Suprapubic skin (tissue), 4 donors: ENCODE data around the gene MOB4. TPM values are rescaled to one million over a fixed set of nuclear protein-coding genes. Genes with fewer than 3 reads are reported as not detected.

Experiments used
- DNase-seq, 2 donors: peaks; one replicate each; pipeline ENCODE4 v3.0.0-alpha.2; 2019; ENCODE audit warnings: low spot score in 2 of 2
- H3K27ac ChIP-seq: fragments of 200-600 bp; sonication (generic); one replicate; pipeline ENCODE4 v1.5.1; 2019
- H3K27me3 ChIP-seq: fragments of 200-600 bp; sonication (generic); one replicate; pipeline ENCODE4 v1.5.1; 2019
- H3K36me3 ChIP-seq: fragments of 200-600 bp; sonication (generic); one replicate; pipeline ENCODE4 v1.5.1; 2019
- H3K4me1 ChIP-seq: fragments of 200-600 bp; sonication (generic); one replicate; pipeline ENCODE4 v1.5.1; 2019
- H3K4me3 ChIP-seq: fragments of 200-600 bp; sonication (generic); one replicate; pipeline ENCODE4 v1.5.1; 2019; ENCODE audit warnings: mild to moderate bottlenecking
- H3K9me3 ChIP-seq: fragments of 200-600 bp; sonication (generic); one replicate; pipeline ENCODE4 v1.5.1; 2019
- CTCF ChIP-seq, 2 donors: fragments of 200-600 bp in 1 of 2; fragments of 450-650 bp in 1 of 2; sonication (generic) in 1 of 2; IDR thresholded peaks; one replicate each; pipeline ENCODE4 v1.5.1; 2016 to 2019; ENCODE audit warnings: antibody characterized with exemption in 2 of 2, mild to moderate bottlenecking in 1 of 2, moderate library complexity in 1 of 2
- POLR2A ChIP-seq, 2 donors: fragments of 450-650 bp; IDR thresholded peaks; one replicate each; pipeline ENCODE4 v1.6.1; 2017; ENCODE audit warnings: antibody characterized with exemption in 2 of 2, mild to moderate bottlenecking in 2 of 2, moderate library complexity in 2 of 2
- POLR2AphosphoS5 ChIP-seq, 3 donors: sonication (generic); formaldehyde crosslinking; IDR thresholded peaks; one replicate each; pipeline ENCODE4 v1.6.1; 2017; ENCODE audit warnings: antibody characterized with exemption in 3 of 3
- WGBS: methylation state at CpG from one replicate; pipeline ENCODE4 v1.1.5; 2018; 5-methylcytosine and 5-hydroxymethylcytosine counted together
- total RNA-seq, 4 donors: library from RNA; depleted of rRNA; stranded (reverse); fragments of >200 nt; gene quantifications; one replicate each; pipeline ENCODE4 v1.1.0, GENCODE V29; 2016

MOB4 gene
- total RNA-seq, 4 donors from 2014 or later, result 17.8 to 30.4 (median 22.6) TPM

- Histone ChIP-seq H3K4me1 (peaks cover 5% of the 10 kb centered on the region), H3K4me3 (no peak overlapping the region), H3K9me3 (no peaks in the 10 kb centered on the region), H3K27ac (no peak overlapping the region), H3K27me3 (no peaks in the 10 kb centered on the region), H3K36me3 (no peaks in the 10 kb centered on the region)
- no peak for DNase-seq
- 97% methylated on average over 5 of the region's 5 CpGs for WGBS
- TF ChIP-seq CTCF (IDR thresholded peaks at IDR 0.05) (no peak), POLR2A (IDR thresholded peaks at IDR 0.05) (no peak)
These were observed 84.4 kb downstream of the MOB4 start for GRCh38 chr2:197600306-197600705.

- Histone ChIP-seq H3K9me3 (no peaks in the 10 kb centered on the region), H3K4me1 (peaks cover 5% of the 10 kb centered on the region), H3K4me3 (no peak overlapping the region), H3K36me3 (no peaks in the 10 kb centered on the region), H3K27ac (no peak overlapping the region), H3K27me3 (no peaks in the 10 kb centered on the region)
- no peak for TF ChIP-seq POLR2AphosphoS5 (IDR thresholded peaks at IDR 0.05)
- DNase-seq, result no peak
- WGBS, result 86% methylated on average over 2 of the region's 2 CpGs
These were observed 85.9 kb downstream of the MOB4 start for GRCh38 chr2:197601726-197602125.

Other genes starting within 250 kb of the MOB4 start
- gene ANKRD44, start 205.3 kb upstream of the MOB4 start, total RNA-seq, result 10 to 100 TPM in 3 of 4 donors, 1 to 10 TPM in 1; 6.3 to 34.4 (median 17.8) TPM
- 100 to 1,000 TPM; 216 to 894 (median 222) TPM for gene SF3B1, start 81.0 kb upstream of the MOB4 start, total RNA-seq
- gene COQ10B, start 62.5 kb upstream of the MOB4 start, total RNA-seq, result 10 to 100 TPM; 19.7 to 30.5 (median 25.2) TPM
- gene HSPD1, start 16.2 kb upstream of the MOB4 start, total RNA-seq, result 100 to 1,000 TPM in 3 of 4 donors, 10 to 100 TPM in 1; 86.9 to 148 (median 112) TPM
- 10 to 100 TPM; 50.0 to 86.8 (median 75.9) TPM for gene HSPE1, start 15.7 kb upstream of the MOB4 start, total RNA-seq
- 1 to 10 TPM; 1.4 to 5.8 (median 5.0) TPM for gene RFTN2, start 159.5 kb downstream of the MOB4 start, total RNA-seq
- 10 to 100 TPM in 3 of 4 donors, 1 to 10 TPM in 1; 9.4 to 17.3 (median 12.5) TPM for gene MARS2, start 189.3 kb downstream of the MOB4 start, total RNA-seq